H1 (cell line): ENCODE data around the gene TGM6. TPM values are rescaled to one million over a fixed set of nuclear protein-coding genes. Genes with fewer than 3 reads are reported as not detected.

Experiments
- BRCA1 ChIP-seq: IDR thresholded peaks from 2 replicates; pipeline ENCODE4 v1.6.1; 2012; ENCODE audit warnings: low read depth, low read length, improper control_type of control experiment
- CBX5 ChIP-seq: fragments of 300-800, 300-1000 bp; sonication (generic); IDR thresholded peaks from 2 replicates; pipeline ENCODE4 v1.7.1; 2016; ENCODE audit warnings: antibody characterized with exemption, low read length, low read depth
- CHD7 ChIP-seq: fragments of 300-600 bp; sonication (generic); IDR thresholded peaks from 2 replicates; pipeline ENCODE4 v1.7.1; 2012; ENCODE audit warnings: low read length, moderate library complexity, mild to moderate bottlenecking, inconsistent platforms; ENCODE audit not compliant: insufficient replicate concordance
- EGR1 ChIP-seq: IDR thresholded peaks from 2 replicates; pipeline ENCODE4 v1.6.1; 2011; ENCODE audit warnings: low read depth, low read length, borderline replicate concordance
- EZH2 ChIP-seq: fragments of 200-600 bp; sonication (generic); IDR thresholded peaks from 2 replicates; pipeline ENCODE4 v1.7.1; 2012; ENCODE audit warnings: low read depth, mild to moderate bottlenecking, moderate library complexity, low read length, inconsistent platforms; ENCODE audit not compliant: severe bottlenecking
- GABPA ChIP-seq: IDR thresholded peaks from 2 replicates; pipeline ENCODE4 v1.6.1; 2011; ENCODE audit warnings: mild to moderate bottlenecking, low read length, moderate library complexity, borderline replicate concordance; ENCODE audit not compliant: insufficient read depth
- PHF8 ChIP-seq: fragments of 200-600 bp; sonication (generic); conservative IDR thresholded peaks from 2 replicates; pipeline ENCODE4 v1.7.1; 2012; ENCODE audit warnings: low read depth, mild to moderate bottlenecking, inconsistent platforms, low read length, moderate library complexity
- RFX5 ChIP-seq: IDR thresholded peaks from 2 replicates; pipeline ENCODE4 v1.6.1; 2011; ENCODE audit warnings: low read depth, low read length, improper control_type of control experiment, borderline replicate concordance
- RXRA ChIP-seq: IDR thresholded peaks from 2 replicates; pipeline ENCODE4 v1.6.1; 2011; ENCODE audit warnings: low read depth, mild to moderate bottlenecking, low read length, moderate library complexity; ENCODE audit not compliant: insufficient read depth
- SUZ12 ChIP-seq: fragments of 200-600 bp; sonication (generic); IDR thresholded peaks from 2 replicates; pipeline ENCODE4 v1.6.1; 2012; ENCODE audit warnings: mild to moderate bottlenecking, inconsistent platforms, low read length, moderate library complexity, mixed read lengths
- TEAD4 ChIP-seq: IDR thresholded peaks from 2 replicates; pipeline ENCODE4 v1.6.1; 2012; ENCODE audit warnings: low read depth, low read length, inconsistent platforms, mixed read lengths
- polyA plus RNA-seq, 7 experiments: library from polyadenylated mRNA; depleted of rRNA in 3 of 7; stranded (reverse) in 5 of 7; unstranded in 2 of 7; fragments of >200 nt in 5 of 7; fragments of 200-250 nt in 2 of 7; gene quantifications; 1 replicate in 5 of 7; 2 replicates in 1 of 7; 4 replicates in 1 of 7; pipeline versions ENCODE4 v1.2.1 to v1.2.3, GENCODE V29; 2011 to 2013; ENCODE audit warnings: missing spikeins in 2 of 7, mixed read lengths in 2 of 7
- total RNA-seq: library from RNA; stranded (reverse); fragmentation: NEBNext Ultra II Directional; extraction: Animal tissue kit (Norgen Biotek cat#: 25700); gene quantifications from 2 replicates; pipeline ENCODE4 v1.2.1, GENCODE V29; 2021

Gene TGM6
- total and polyA plus RNA-seq, 2 of the 8 experiments (the other 6 are each of a cell fraction or from before 2014, with no cell fraction given) = 0.03 TPM; not detected in 1

- TF ChIP-seq CHD7 (no peak), RFX5 (no peak), GABPA (no peak), CBX5 (no peak), EGR1 (no peak), PHF8 (no peak), BRCA1 (no peak), SUZ12 (no peak), RXRA (no peak), TEAD4 (no peak), EZH2 (no peak)
Measured at GRCh38 chr20:2336471-2336870, 44.2 kb upstream of the TGM6 start (continued).
